Renal cortical epithelial cell (primary cell): Measurements from ENCODE around the gene ALG2. TPM values are rescaled to one million over a fixed set of nuclear protein-coding genes. Genes with fewer than 3 reads are reported as not detected.

ENCODE experiments used
- DNase-seq: peaks from one replicate; pipeline ENCODE4 v3.0.0-alpha.2; 2011; ENCODE audit warnings: low read depth
- total RNA-seq: library from RNA; depleted of rRNA; stranded (reverse); fragments of >200 nt; gene quantifications from 2 replicates; pipeline ENCODE4 v1.2.3, GENCODE V29; 2014

The ALG2 gene
- total RNA-seq, 1 donor from 2014 or later: 54.6 TPM

DNA sequence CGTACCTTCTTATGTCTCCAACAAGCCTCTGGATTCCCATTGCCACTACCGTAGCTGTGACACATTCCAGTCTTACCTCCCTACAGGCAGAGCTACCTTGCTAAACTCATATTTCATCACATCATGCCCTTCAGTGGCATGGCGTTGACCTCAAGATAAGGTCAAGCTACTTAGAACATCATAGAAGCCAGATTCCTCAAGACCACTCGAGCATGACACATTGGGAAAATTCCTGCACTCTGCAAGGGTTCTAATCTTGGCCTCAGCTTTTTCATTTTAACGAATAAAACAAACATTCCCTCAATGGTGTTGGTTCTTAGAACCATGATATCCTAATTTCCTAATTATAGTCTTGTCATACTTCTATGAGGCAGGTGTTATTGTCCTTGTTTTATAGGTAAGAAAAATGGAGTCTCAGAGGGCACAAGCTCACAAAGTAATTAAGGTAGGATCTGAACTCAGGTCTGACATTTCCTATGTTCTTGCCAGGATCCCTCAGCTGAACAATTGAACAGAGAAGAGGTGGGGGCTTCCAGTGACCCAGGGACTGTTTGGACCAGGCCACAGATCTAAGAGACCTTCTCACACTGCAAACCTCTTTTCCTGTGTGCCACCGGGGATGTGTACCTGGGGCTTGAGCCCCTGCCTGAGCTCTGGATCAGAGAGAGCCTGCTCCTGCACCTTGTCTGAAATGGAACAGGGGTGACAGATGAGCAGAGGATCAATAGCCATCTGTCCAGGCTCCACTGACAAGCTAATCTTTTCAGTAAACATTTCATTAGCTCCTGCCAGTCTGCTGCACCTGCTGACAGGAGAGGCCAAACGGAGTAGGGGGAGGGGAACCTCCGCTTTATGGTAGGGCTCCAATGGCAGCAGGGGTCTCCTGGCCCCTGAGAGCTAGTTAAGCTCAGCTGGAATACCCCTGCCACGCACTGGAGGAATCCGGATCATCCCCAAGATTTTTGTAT is 49.3 kb downstream of the ALG2 start:
- DNase-seq: peak; percentile 73

DNA sequence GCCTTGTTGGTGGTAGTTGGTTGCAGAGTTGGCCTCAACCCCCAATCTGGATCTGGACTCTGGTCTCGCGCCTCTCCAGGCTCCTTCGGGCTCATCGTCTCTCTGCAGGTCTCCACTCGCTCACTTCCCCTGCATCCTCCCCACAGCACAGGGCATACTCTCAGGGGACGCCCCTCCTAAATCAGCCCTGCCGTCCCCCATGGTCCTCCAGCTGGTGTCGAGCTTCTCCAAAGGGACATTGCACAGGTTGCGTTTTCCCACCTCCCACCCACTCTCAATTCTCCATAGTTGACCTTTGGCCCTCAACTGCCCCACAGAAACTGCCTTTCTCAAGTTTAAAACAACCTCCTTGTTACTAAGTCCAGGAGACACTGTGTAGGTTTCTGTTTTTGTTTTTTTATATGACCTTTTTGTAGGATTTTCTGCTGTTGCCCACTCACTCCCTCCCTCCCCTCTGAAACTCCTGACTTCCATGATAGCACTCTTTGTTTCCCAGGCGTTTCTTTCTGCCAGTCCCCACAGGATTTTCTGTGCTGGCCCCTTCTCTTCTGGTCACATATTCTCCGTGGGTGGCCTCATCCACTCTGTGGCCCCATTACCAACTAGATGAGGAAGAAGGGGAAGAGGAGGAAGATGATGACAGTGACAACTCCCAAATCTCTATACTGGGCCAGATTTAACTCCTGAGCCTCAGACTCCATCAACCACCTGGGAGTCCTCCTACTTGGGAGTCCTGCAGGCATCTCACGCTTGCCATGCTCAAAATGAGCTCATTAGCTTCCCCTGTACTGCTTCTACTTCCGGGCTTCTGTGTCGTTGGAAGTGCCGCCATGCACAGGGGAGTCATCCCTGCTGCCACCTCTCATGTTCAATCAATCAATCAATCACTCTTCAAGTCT is 50.3 kb downstream of the ALG2 start:
- DNase-seq: no peak

DNA sequence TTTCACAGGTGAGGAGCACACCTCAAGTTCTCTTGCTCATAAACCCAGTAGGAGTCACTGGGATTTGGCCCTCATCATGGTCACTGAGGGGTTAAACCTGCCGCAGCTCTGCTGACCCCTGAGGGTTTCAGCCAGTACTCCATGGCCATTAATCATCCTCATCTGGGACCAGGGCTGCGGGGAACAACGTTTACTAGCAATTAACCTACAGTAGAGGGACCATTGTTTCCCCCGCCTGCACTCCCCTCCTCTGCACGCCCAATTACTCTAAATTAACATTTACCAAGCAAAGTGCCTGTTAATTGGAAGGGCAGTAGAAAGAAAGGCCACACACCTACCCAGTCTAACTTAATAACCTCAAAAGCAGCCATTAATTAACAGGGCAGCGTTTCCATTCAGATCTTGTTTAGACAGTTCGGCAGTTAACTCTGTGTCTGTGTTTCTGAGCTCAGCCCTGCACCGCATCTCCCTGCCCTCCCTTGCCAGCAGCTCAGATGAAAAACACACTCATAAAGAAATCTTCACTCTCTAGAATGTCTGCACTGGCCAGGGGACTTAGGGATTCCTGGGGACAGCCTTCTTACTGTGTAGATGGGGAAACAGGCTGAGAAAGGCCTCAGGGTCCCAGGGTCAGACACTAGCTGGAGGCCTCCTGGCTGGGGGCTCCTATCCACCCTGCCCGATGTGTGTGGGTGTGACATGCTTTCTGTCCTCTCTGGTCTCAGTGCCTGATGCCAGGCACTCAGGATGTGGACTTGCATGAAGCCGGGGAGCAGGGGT is 51.6 kb downstream of the ALG2 start:
- DNase-seq: no peak

DNA sequence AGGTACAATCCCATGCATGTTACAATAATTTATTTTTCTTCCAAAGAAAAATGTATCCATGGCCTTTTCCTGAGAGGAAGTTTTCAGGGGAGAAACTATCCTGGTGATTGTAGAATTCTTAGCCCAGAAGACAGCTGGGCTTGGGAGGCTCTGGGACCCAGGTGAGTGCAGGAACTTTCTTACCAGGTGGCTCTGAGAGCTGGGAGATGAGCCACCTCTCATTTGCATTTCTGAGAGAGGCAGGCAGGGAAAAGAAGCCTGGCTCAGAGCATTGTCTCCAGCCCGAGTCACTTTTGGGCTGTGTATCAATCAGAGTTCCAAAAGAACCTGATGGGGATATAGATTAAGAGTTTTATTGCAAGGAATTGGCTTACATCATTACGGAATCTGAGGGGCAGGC is 52.7 kb downstream of the ALG2 start:
- no peak for DNase-seq

DNA sequence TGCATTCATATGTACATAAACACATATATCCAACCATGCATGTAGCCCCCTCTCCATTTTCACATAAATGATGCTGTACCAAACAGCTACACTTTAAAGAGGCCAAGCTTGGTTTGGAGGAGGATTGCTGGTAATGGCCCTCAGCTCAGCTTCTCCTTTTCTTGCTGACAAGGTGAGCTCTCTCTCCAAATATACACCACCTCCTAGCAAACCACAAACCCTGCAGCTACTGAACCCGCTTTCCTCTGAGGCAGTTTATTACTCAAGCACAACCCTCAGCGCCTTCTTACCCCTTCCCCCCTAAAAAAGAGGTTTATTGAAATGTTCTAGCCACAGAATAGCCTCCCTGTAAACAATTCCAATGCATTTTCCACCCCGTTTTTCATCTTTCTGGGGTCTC is 54.0 kb downstream of the ALG2 start:
- no peak for DNase-seq

DNA sequence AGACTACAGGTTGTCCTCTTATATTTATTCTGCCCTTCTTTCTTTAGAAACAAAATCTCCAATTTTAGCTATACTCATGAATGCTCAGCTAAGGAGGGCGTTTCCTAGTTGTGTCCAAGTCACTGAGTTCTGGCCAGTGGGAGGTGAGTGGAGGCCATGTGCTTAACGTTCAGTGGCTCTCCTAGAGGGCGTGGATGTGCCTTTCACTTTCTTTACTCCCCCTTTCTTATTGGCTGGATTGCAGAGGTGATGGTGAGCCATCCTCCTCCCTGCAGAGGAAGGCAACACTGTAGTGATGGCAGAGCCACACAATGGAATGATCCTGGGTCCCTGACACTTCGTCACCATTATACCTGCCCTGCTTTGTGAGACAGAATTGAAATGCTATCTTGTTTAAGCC is 54.6 kb downstream of the ALG2 start:
- no peak for DNase-seq

Other genes with a start within 250 kb of the ALG2 start
- gene TGFBR1, start 116.8 kb downstream of the ALG2 start, total RNA-seq: 209 and 317 TPM in 2 replicates
- 70.1 and 134 TPM in 2 replicates for gene SEC61B, start 340 bp upstream of the ALG2 start, total RNA-seq